HK-2 (cell line): ENCODE measurements around the gene NECTIN2.
"Not testable (repeated sequence)": the region's sequence is repeated elsewhere in the genome, so short reads cannot be mapped to it uniquely, and the experiment has no call there.

ENCODE experiments used
- DNase-seq: peaks from one replicate; pipeline ENCODE4 v3.0.0-alpha.2; 2018; ENCODE audit not compliant: unreplicated experiment

The NECTIN2 gene

GRCh38 chr19:44851427-44851826, 5.3 kb downstream of the NECTIN2 start:
- DNase-seq = no peak

GRCh38 chr19:44855606-44856005, 9.5 kb downstream of the NECTIN2 start:
- no peak for DNase-seq

DNA sequence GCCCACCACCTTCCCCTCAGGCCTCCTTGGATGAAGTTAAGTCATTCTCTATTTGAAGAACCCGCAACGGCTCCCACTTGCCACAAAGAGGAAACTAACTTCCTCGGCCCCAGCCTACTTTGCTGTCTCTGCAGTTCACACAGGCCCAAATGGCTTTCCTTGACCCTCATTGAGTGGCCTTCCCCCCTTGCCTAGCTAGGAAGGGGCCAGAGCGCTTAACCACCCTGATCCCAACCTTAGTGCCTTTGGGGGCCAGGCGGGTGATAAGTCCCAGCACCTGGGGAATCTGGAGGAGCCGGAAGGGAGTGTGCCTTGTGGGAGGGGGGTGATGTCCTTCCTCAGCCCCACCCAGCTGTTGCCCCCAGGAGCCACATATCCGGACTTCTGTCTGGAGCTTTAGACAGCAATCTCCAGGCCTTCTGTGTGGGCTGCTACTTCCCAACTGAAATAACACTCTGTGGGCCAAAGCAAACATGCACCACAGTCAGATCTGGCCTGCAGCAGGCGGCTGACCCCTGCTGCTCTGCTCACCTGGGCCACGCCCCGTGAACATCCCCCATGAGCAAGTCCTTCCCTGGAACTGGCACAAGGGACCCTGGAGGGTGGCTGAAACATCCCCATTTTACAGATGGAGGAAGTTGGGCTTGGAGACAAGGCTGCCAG, 10.5 kb downstream of the NECTIN2 start:
- DNase-seq = no peak

DNA sequence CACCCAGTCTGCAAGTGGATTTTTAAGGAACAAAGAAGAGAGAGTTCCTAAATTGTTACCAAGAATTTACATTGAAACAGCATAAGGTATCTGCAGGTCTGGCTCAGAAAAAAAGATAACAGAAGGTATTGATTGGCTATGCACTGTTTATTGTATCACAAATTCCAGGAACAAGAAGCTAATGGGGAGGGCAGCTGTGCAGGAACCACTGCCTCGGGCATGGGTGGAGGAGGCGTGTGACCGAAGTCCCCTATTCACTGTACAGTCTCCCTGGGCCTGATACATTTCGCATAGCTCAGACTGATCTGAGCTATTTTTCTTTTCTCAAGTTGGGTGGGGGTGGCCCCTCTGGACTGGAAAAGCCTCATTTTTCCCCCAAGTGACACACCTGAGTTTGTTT, 11.7 kb downstream of the NECTIN2 start:
- no peak for DNase-seq

- not testable (repeated sequence) for DNase-seq
These were observed 15.5 kb downstream of the NECTIN2 start for GRCh38 chr19:44861576-44861975.

- DNase-seq = no peak
These were observed 17.9 kb downstream of the NECTIN2 start for GRCh38 chr19:44863990-44864389.

DNA sequence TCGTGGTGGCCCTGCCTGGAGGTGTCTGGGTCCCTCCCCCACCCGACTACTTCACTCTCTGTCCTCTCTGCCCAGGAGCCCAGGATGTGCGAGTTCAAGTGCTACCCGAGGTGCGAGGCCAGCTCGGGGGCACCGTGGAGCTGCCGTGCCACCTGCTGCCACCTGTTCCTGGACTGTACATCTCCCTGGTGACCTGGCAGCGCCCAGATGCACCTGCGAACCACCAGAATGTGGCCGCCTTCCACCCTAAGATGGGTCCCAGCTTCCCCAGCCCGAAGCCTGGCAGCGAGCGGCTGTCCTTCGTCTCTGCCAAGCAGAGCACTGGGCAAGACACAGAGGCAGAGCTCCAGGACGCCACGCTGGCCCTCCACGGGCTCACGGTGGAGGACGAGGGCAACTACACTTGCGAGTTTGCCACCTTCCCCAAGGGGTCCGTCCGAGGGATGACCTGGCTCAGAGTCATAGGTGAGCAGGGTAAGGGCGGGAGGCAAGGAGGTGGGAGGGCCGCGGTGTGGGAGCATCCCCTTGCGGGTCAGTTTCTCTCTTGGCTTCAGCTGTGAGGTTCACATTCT, 19.2 kb downstream of the NECTIN2 start:
- DNase-seq = no peak

GRCh38 chr19:44866664-44867063, 20.6 kb downstream of the NECTIN2 start:
- no peak for DNase-seq

GRCh38 chr19:44867578-44867977, 21.5 kb downstream of the NECTIN2 start:
- DNase-seq = no peak

DNA sequence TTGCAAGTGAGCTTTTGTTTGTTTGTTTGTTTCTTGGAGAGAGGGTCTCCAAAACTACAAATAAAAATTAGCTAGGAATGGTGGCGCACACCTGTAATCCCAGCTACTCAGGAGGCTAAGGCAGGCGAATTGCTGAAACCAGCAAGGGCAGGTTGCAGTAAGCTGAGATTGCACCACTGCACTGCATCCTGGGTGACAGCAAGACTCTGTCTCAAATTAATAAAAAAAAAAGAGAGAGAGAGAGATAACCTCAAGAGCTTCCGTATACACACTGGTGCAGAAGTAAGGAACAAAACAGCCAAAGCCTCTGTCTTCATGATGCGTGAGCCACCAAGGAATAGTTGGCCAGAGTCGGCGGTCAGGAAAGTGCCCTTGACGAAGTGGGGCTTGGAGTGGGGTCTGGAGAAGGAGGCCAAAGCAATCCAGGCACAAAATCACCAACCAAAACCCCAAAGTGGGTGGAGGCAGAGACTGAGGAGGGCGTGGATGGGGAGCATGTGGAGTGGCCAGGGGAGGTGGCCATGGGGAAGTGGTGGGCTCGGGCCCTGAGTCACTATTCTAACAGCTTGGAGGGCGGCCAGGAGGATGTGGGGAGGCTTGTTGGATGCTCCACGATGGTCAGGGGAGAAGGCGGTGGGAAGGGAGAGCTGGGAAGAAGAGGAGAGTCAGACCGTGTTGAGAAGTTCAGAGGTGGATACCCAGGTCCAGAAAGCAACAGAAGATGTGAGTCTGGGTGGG, 23.8 kb downstream of the NECTIN2 start:
- DNase-seq = peak; percentile 22

DNA sequence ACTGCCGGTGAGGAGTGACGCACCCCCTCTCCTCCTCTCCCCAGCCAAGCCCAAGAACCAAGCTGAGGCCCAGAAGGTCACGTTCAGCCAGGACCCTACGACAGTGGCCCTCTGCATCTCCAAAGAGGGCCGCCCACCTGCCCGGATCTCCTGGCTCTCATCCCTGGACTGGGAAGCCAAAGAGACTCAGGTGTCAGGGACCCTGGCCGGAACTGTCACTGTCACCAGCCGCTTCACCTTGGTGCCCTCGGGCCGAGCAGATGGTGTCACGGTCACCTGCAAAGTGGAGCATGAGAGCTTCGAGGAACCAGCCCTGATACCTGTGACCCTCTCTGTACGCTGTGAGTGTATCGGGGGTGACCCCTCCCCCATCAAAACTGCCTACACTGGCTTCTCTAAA, 25.7 kb downstream of the NECTIN2 start:
- DNase-seq = no peak

- no peak for DNase-seq
These were observed 26.6 kb downstream of the NECTIN2 start for GRCh38 chr19:44872661-44873060.

- no peak for DNase-seq
These were observed 28.2 kb downstream of the NECTIN2 start for GRCh38 chr19:44874317-44874716.

DNA sequence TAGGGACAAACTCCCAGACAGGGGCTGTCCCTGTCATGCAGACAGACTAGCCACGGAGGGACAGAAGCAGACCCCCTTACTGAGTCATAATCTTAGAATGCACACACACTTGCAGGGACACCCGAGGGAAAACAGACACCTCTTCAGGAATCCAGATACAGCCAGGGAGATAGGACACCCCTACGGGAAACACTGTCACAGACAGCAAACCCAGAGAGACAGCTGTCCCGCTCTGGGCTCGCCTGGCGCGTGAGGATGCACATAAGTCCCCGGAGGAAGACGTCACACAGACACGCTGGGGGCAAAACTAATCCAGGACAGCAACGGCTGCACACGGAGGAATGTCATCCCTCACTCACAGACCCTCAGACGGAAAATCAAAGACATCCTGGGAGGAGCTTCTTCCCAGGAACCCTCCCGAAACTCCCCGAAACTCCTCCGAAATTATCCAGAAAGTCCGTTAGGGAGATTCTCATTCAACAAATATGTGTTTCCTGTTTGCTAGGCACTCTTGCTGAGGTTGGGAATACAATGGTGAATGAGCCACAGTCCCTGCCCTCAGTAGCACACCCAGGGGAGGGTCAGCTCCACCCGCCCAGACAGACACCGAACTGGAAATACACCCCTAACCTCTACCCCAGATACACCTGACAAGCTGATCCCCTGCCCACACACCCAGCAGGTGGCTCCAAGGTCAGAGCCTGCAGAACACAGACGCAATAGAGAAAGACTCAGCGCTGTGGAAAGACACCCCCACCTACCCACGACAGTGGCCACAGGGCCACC, 29.8 kb downstream of the NECTIN2 start:
- DNase-seq = no peak

- no peak for DNase-seq
These were observed 30.9 kb downstream of the NECTIN2 start for GRCh38 chr19:44876930-44877535.

GRCh38 chr19:44878120-44878865, 32.2 kb downstream of the NECTIN2 start:
- DNase-seq = no peak

DNA sequence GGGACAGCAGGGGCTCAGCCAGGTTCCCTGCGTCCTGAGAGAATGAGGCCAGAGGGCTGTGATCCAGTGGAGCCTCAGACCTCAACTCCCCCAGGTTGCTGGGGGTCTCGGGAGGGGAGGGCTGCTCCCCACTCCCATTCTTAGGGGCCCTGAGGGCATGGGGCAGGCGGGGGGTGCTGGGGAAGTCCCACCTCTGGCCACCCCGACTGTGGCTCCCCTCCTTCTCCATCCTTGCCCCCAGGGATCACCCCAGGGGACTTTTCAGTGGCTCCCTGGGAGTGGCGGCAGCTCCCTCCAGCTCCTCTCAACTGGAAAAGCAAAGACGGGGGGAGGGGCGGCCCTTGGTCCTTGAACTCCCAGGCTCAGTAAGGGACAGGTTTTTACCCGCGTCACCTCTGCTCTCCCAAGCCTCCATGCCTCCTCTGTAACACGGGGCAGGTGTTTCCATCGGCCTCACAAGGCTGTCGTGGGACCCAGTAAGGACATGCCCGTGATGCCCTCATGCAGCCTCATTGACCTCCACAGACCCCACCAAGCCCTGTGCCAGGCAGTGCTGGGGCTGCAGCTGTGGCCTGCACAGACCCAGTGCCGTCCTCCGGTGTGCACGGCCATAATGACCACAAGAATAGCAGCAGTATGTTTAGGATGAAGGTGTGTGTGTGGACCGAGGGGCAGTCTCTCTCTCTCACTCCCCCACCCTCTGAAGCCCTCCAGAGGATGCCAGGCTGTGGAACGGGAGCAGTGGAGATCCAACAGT, 33.4 kb downstream of the NECTIN2 start:
- no peak for DNase-seq

GRCh38 chr19:44882063-44882462, 36.0 kb downstream of the NECTIN2 start:
- no peak for DNase-seq

GRCh38 chr19:44882619-44883397, 36.7 kb downstream of the NECTIN2 start:
- DNase-seq = not testable (repeated sequence)

DNA sequence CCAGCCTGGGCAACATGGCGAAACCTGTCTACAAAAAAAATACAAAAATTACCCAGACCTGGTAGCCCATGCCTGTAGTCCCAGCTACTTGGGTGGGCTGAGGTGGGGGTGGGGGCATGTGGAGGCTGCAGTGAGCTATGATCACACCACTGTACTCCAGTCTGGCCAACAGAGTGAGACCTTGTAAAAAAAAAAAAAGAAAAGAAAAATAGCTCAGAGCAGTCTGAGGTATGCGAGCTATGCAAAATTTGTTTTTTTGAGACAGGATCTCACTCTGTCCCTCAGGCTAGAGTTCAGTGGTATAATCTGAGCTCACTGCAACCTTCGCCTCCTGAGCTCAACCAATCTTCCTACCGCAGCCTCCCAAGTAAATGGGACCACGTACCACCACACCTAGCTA, 37.8 kb downstream of the NECTIN2 start:
- DNase-seq = no peak
